Right atrium auricular region (tissue), 2 donors: Measurements from ENCODE around the gene CD96. TPM values are rescaled to one million over a fixed set of nuclear protein-coding genes. Genes with fewer than 3 reads are reported as not detected.

Source experiments
- DNase-seq: peaks from one replicate; pipeline ENCODE4 v3.0.0-alpha.2; 2019; ENCODE audit warnings: low spot score
- H3K27ac ChIP-seq, 2 donors: fragments of 200-600 bp; sonication (generic); 1 replicate in 1 of 2; 2 replicates in 1 of 2; pipeline ENCODE4 v1.5.1; 2016 to 2019
- H3K27me3 ChIP-seq, 2 donors: fragments of 200-600 bp; sonication (generic); one replicate each; pipeline versions ENCODE4 v1.5.1 to v1.6.0; 2017 to 2019
- H3K36me3 ChIP-seq: fragments of 200-600 bp; sonication (generic); one replicate; pipeline ENCODE4 v1.5.1; 2016
- H3K4me1 ChIP-seq, 2 donors: fragments of 200-600 bp; sonication (generic); one replicate each; pipeline versions ENCODE4 v1.5.1 to v1.6.0; 2017 to 2019
- H3K4me3 ChIP-seq, 2 donors: fragments of 200-600 bp; sonication (generic); 1 replicate in 1 of 2; 2 replicates in 1 of 2; pipeline ENCODE4 v1.5.1; 2017 to 2019; ENCODE audit warnings: mild to moderate bottlenecking in 1 of 2, moderate library complexity in 1 of 2
- H3K9me3 ChIP-seq, 2 donors: fragments of 200-600 bp; sonication (generic); one replicate each; pipeline ENCODE4 v1.5.1; 2019
- total RNA-seq, 2 donors: library from RNA; depleted of rRNA; stranded (reverse); fragments of >200 nt; gene quantifications; one replicate each; pipeline ENCODE4 v1.1.0, GENCODE V29; 2016
- TF ChIP-seq, protein P1 (sequence below), 2 donors: fragments of 200-600 bp; sonication (generic); IDR thresholded peaks; one replicate each; pipeline ENCODE4 v1.5.1; 2019; ENCODE audit warnings: antibody characterized with exemption in 2 of 2

Gene CD96
- total RNA-seq, 2 donors from 2014 or later, result 0.55 to 0.85 TPM

DNA sequence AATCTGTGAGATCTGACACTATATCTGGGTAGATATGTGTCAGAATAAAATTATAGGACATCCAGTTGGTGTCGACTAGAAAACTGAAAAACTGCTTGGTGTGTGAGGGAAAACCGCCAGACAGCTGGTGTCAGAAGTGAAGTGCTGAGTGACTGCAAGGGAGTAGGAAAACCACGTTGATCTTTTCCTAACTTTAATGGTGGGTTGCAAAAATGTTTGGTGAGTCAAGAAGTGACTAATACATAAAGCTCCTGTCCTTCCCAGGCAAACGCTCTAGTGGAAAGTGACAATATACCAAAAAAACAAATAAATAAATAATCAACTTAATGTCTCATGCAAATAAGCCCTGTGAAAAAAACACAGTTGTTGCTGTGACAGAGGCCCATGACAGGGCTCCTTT, 7.3 kb upstream of the CD96 start:
- Histone ChIP-seq H3K27me3 (no peaks in the 10 kb centered on the region), H3K9me3 (no peaks in the 10 kb centered on the region), H3K4me1 (no peaks in the 10 kb centered on the region), H3K36me3 (no peaks in the 10 kb centered on the region), H3K27ac (no peak overlapping the region), H3K4me3 (no peak overlapping the region)
- DNase-seq, result no peak
- TF ChIP-seq, protein P1, sequence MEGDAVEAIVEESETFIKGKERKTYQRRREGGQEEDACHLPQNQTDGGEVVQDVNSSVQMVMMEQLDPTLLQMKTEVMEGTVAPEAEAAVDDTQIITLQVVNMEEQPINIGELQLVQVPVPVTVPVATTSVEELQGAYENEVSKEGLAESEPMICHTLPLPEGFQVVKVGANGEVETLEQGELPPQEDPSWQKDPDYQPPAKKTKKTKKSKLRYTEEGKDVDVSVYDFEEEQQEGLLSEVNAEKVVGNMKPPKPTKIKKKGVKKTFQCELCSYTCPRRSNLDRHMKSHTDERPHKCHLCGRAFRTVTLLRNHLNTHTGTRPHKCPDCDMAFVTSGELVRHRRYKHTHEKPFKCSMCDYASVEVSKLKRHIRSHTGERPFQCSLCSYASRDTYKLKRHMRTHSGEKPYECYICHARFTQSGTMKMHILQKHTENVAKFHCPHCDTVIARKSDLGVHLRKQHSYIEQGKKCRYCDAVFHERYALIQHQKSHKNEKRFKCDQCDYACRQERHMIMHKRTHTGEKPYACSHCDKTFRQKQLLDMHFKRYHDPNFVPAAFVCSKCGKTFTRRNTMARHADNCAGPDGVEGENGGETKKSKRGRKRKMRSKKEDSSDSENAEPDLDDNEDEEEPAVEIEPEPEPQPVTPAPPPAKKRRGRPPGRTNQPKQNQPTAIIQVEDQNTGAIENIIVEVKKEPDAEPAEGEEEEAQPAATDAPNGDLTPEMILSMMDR (IDR thresholded peaks at IDR 0.05), result no peak

DNA sequence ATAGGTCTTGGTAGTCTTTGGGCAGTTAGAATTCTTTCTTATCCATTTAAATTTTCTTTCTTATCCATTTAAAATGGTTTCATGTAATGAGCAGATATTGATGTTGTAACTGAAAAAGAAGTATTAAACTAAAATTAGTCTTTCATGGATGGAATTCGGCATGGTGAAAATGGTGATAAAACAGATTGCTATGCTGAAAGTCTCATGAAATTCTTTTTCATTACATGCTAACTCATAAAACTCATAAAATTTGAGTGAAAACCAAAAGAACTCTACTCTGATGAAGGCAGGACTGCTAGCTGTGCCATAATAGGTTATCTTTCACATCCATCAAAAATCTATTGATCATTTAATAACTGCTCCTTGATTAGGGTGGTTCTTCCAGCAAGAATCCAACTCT, 3.9 kb upstream of the CD96 start:
- Histone ChIP-seq H3K36me3 (no peaks in the 10 kb centered on the region), H3K4me3 (no peak overlapping the region), H3K27me3 (no peaks in the 10 kb centered on the region), H3K9me3 (no peaks in the 10 kb centered on the region), H3K4me1 (no peaks in the 10 kb centered on the region), H3K27ac (no peak overlapping the region)
- TF ChIP-seq, protein P1 (IDR thresholded peaks at IDR 0.05), result no peak
- DNase-seq, result no peak

- no peaks in the 10 kb centered on the region for H3K9me3 ChIP-seq
- H3K36me3 ChIP-seq, result no peaks in the 10 kb centered on the region
- no peak overlapping the region for H3K4me3 ChIP-seq
- TF ChIP-seq, protein P1 (IDR thresholded peaks at IDR 0.05), result no peak
- DNase-seq, result no peak
- H3K27ac ChIP-seq, result no peak overlapping the region
- no peaks in the 10 kb centered on the region for H3K27me3 ChIP-seq
- H3K4me1 ChIP-seq, result no peaks in the 10 kb centered on the region
Observed at GRCh38 chr3:111538681-111539083, 3.3 kb upstream of the CD96 start.

DNA sequence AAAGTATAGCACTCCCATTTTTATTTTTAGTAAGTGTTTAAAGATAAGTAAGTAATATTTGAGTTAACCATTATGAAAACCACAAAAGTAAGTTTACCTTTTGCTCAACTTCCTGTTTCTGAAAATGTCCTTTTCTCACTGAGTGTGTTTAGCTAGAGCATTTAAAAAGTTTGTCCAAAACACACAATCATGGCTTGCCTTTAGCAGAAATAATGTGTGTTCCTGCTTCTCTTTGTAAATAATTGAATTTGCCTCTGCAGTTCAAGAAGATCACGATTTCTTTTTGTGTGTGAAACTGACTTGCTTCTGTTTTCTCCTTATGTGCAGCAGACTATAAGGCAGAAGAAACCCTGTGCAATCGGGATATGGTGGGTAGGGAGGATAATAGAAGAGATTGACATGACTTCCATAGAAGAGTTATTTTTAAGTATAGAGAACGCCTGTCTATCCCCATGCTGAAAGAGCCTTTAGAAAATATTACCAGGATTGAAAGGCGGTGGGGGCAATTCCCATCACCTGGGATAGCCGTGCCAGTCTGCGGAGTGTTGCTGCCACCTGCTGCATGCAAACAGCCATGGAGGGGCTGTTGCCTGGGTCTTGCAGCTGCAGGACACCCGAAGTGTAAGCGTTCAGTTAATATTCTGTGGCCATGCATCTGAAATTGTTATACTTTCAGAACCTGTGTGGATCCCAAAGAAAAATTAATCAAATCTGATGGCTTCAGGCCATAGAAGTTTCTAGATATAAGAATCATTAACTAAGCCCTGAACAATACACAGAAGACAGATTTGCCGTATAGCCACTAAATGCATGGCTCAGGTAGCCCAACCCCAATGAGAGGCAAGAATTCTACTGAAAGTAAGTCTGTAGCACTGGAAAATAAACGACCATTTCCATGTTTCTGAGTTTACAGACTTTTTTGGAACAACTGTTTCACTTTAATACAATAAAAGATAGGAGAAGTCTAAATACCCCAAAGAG, 2.4 kb upstream of the CD96 start:
- no peaks in the 10 kb centered on the region for H3K27me3 ChIP-seq
- TF ChIP-seq, protein P1 (IDR thresholded peaks at IDR 0.05), result peak in 1 of 2 donors; percentile 60
- H3K4me1 ChIP-seq, result no peaks in the 10 kb centered on the region
- no peaks in the 10 kb centered on the region for H3K36me3 ChIP-seq
- no peak for DNase-seq
- H3K4me3 ChIP-seq, result no peak overlapping the region
- no peak overlapping the region for H3K27ac ChIP-seq
- H3K9me3 ChIP-seq, result no peaks in the 10 kb centered on the region

DNA sequence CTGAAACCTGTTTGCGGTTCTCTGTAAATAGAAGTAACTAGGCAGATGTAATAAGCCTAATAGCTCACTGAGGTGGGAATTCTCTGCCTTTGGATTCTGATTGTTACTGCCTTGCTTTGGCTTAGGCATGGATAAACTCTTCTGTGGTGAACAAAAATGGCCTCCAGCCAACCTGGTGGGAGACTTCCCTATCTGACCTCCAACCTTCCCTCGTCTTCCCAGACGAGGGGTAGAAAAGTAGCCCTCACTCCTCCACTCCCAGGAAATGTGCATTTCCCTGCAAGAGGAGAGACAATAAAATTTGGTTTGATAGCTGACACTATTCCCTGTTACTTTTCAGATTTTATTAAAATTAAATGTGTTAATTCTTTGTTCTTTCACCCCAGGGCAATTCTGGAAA, 606 bp upstream of the CD96 start:
- TF ChIP-seq, protein P1 (IDR thresholded peaks at IDR 0.05), result no peak
- DNase-seq, result no peak
- no peak overlapping the region for H3K4me3 ChIP-seq
- no peaks in the 10 kb centered on the region for H3K4me1 ChIP-seq
- no peaks in the 10 kb centered on the region for H3K36me3 ChIP-seq
- no peaks in the 10 kb centered on the region for H3K9me3 ChIP-seq
- no peak overlapping the region for H3K27ac ChIP-seq
- H3K27me3 ChIP-seq, result no peaks in the 10 kb centered on the region
